GM23248 (cell line): ENCODE measurements around the gene PCDHGB6. TPM values are rescaled to one million over a fixed set of nuclear protein-coding genes. Genes with fewer than 3 reads are reported as not detected.
"Not testable (repeated sequence)": the region's sequence is repeated elsewhere in the genome, so short reads cannot be mapped to it uniquely, and the experiment has no call there.

Experiments
- DNase-seq: peaks from one replicate; pipeline ENCODE4 v3.0.0-alpha.2; 2015
- H2AFZ ChIP-seq: fragments of 200-600 bp; sonication (generic); 2 replicates; pipeline ENCODE4 v1.6.1; 2016; ENCODE audit warnings: antibody characterized with exemption
- H3F3A ChIP-seq: fragments of 200-600 bp; sonication (generic); 2 replicates; pipeline ENCODE4 v1.6.1; 2016; ENCODE audit warnings: mild to moderate bottlenecking, antibody characterized with exemption, mixed run types; ENCODE audit not compliant: insufficient read depth
- H3K27ac ChIP-seq: fragments of 200-600 bp; sonication (generic); 2 replicates; pipeline ENCODE4 v1.5.1; 2016; ENCODE audit warnings: mild to moderate bottlenecking
- H3K27me3 ChIP-seq: fragments of 200-600 bp; sonication (generic); replicated peaks from 2 replicates; pipeline ENCODE4 v1.6.1; 2016; ENCODE audit warnings: mild to moderate bottlenecking; ENCODE audit not compliant: insufficient read depth
- H3K36me3 ChIP-seq: fragments of 200-600 bp; sonication (generic); 2 replicates; pipeline ENCODE4 v1.6.1; 2016; ENCODE audit warnings: low read depth, mild to moderate bottlenecking
- H3K4me1 ChIP-seq: fragments of 200-600 bp; sonication (generic); 2 replicates; pipeline ENCODE4 v1.6.1; 2016; ENCODE audit warnings: mild to moderate bottlenecking; ENCODE audit not compliant: insufficient read depth
- H3K4me2 ChIP-seq: fragments of 200-600 bp; sonication (generic); one replicate; pipeline ENCODE4 v1.6.1; 2016; ENCODE audit warnings: mild to moderate bottlenecking; ENCODE audit not compliant: unreplicated experiment
- H3K4me3 ChIP-seq: fragments of 200-600 bp; sonication (generic); 2 replicates; pipeline ENCODE4 v1.5.1; 2016; ENCODE audit warnings: mild to moderate bottlenecking
- H3K79me2 ChIP-seq: fragments of 200-600 bp; sonication (generic); 2 replicates; pipeline ENCODE4 v1.6.1; 2016; ENCODE audit warnings: mild to moderate bottlenecking; ENCODE audit not compliant: insufficient read depth
- H3K9ac ChIP-seq: fragments of 200-600 bp; sonication (generic); 2 replicates; pipeline ENCODE4 v1.6.1; 2016; ENCODE audit warnings: mild to moderate bottlenecking
- H3K9me2 ChIP-seq: fragments of 200-600 bp; sonication (generic); 2 replicates; pipeline ENCODE4 v1.6.1; 2016; ENCODE audit warnings: mixed run types, mild to moderate bottlenecking, moderate library complexity; ENCODE audit not compliant: insufficient read depth
- H3K9me3 ChIP-seq: fragments of 200-600 bp; sonication (generic); one replicate; pipeline ENCODE4 v1.6.1; 2017; ENCODE audit warnings: low read depth
- H4K20me1 ChIP-seq: fragments of 200-600 bp; sonication (generic); 2 replicates; pipeline ENCODE4 v1.6.0; 2016; ENCODE audit not compliant: insufficient read depth
- EZH2 ChIP-seq: fragments of 200-600 bp; sonication (generic); IDR thresholded peaks from 2 replicates; pipeline ENCODE4 v1.6.1; 2018; ENCODE audit warnings: antibody characterized with exemption, mild to moderate bottlenecking; ENCODE audit not compliant: insufficient read depth, poor library complexity, severe bottlenecking
- EZH2phosphoT487 ChIP-seq: fragments of 200-600 bp; sonication (generic); IDR thresholded peaks from 2 replicates; pipeline ENCODE4 v1.6.1; 2018; ENCODE audit warnings: antibody characterized with exemption, moderate library complexity, mild to moderate bottlenecking, low read depth; ENCODE audit not compliant: insufficient read depth
- WGBS, 2 experiments: methylation state at CpG; one replicate each; pipeline ENCODE4 v1.1.6; 2015 to 2017; ENCODE audit warnings: low lambda C conversion rate in 2 of 2, low coverage in 1 of 2; ENCODE audit errors: missing lambda C conversion rate in 2 of 2; 5-methylcytosine and 5-hydroxymethylcytosine counted together
- in situ Hi-C: fragments of 300-500 bp; cut with MboI; formaldehyde crosslinking; loops from 2 replicates; pipeline ENCODE4 v1.15.0; 2020
- polyA plus RNA-seq: library from polyadenylated mRNA; unstranded; fragments of >200 nt; fragmentation: Nextera tagmentation; extraction: Ambion mirVana; gene quantifications from 2 replicates; pipeline ENCODE4 v1.2.1, GENCODE V29; 2016
- total RNA-seq: library from RNA; depleted of rRNA; stranded (reverse); fragments of >200 nt; shearing (Covaris generic); gene quantifications from 2 replicates; pipeline ENCODE4 v1.2.3, GENCODE V29; 2014

PCDHGB6 gene
- total and polyA plus RNA-seq, 2 experiments from 2014 or later, result 1.9 to 3.2 TPM

GRCh38 chr5:141422742-141423291 is 15.0 kb downstream of the PCDHGB6 start:
- no peak for DNase-seq
- no peaks in the 10 kb centered on the region for H4K20me1 ChIP-seq
- in situ Hi-C loops, result no loop called here
- 44% methylated on average over 25 to 41 of the region's 42 CpGs for WGBS, 2 experiments
- H3K27me3 ChIP-seq, result no peaks in the 10 kb centered on the region
- H3K36me3 ChIP-seq, result peaks cover 3% of the 10 kb centered on the region; the same call in 1 of the 2 replicates
- H3K4me3 ChIP-seq, result peak overlapping the region; percentile 80; the same call in 1 of the 2 replicates
- no peak overlapping the region for H3K9ac ChIP-seq
- H3K9me2 ChIP-seq, result no peaks in the 10 kb centered on the region
- H3K27ac ChIP-seq, result no peak overlapping the region
- no peaks in the 10 kb centered on the region for H3K9me3 ChIP-seq
- peaks cover 27% of the 10 kb centered on the region for H3F3A ChIP-seq
- peak overlapping the region; percentile 59 for H3K4me2 ChIP-seq
- peaks cover 15% of the 10 kb centered on the region; the same call in 1 of the 2 replicates for H3K4me1 ChIP-seq
- TF ChIP-seq EZH2 (no peak), EZH2phosphoT487 (no peak)
- H3K79me2 ChIP-seq, result peaks cover 59% of the 10 kb centered on the region
- H2AFZ ChIP-seq, result no peak overlapping the region

GRCh38 chr5:141427783-141428426 is 20.1 kb downstream of the PCDHGB6 start:
- DNase-seq, result no peak
- H3K27ac ChIP-seq, result no peak overlapping the region
- no peaks in the 10 kb centered on the region for H3F3A ChIP-seq
- in situ Hi-C loops, result no loop called here
- TF ChIP-seq EZH2phosphoT487, result no peak
- no peak for TF ChIP-seq EZH2
- no peaks in the 10 kb centered on the region for H3K9me3 ChIP-seq
- no peak overlapping the region for H2AFZ ChIP-seq
- peaks cover 54% of the 10 kb centered on the region for H3K79me2 ChIP-seq
- H3K9me2 ChIP-seq, result no peaks in the 10 kb centered on the region
- H3K27me3 ChIP-seq, result no peaks in the 10 kb centered on the region
- H4K20me1 ChIP-seq, result no peaks in the 10 kb centered on the region
- H3K4me3 ChIP-seq, result no peak overlapping the region
- no peak overlapping the region for H3K4me2 ChIP-seq
- no peak overlapping the region for H3K9ac ChIP-seq
- peaks cover 6% of the 10 kb centered on the region; the same call in 1 of the 2 replicates for H3K4me1 ChIP-seq
- peaks cover 3% of the 10 kb centered on the region; the same call in 1 of the 2 replicates for H3K36me3 ChIP-seq
- WGBS, 2 experiments, result 65 to 71% methylated on average over 52 to 53 of the region's 53 CpGs

- Histone ChIP-seq H3K27me3 (no peaks in the 10 kb centered on the region), H3K4me1 (peaks cover 13% of the 10 kb centered on the region), H3K9me3 (no peaks in the 10 kb centered on the region), H3F3A (peaks cover 8% of the 10 kb centered on the region), H3K36me3 (no peaks in the 10 kb centered on the region; the same call in 1 of the 2 replicates), H3K4me3 (peak within 1 kb of the TSS; percentile 61), H3K9me2 (no peaks in the 10 kb centered on the region), H2AFZ (peak within 1 kb of the TSS; percentile 59), H3K79me2 (peaks cover 42% of the 10 kb centered on the region), H3K4me2 (peak within 1 kb of the TSS; percentile 17), H4K20me1 (no peaks in the 10 kb centered on the region), H3K9ac (peak within 1 kb of the TSS; percentile 61), H3K27ac (peak within 1 kb of the TSS; percentile 57)
- TF ChIP-seq EZH2phosphoT487, result no peak
- TF ChIP-seq EZH2, result no peak
- DNase-seq, result peak; percentile 92
- in situ Hi-C loops, result no loop called here
- 25 to 28% methylated on average over 33 of the region's 33 CpGs for WGBS, 2 experiments
Measured at GRCh38 chr5:141430332-141431113, 22.7 kb downstream of the PCDHGB6 start, which contains the start of gene PCDHGA12. TSS of gene PCDHGA12 (plus strand) at chr5:141430507. CDS start at chr5:141430760, 253 bp downstream.

GRCh38 chr5:141431286-141431685 is 23.5 kb downstream of the PCDHGB6 start:
- Histone ChIP-seq H3F3A (peaks cover 8% of the 10 kb centered on the region), H4K20me1 (no peaks in the 10 kb centered on the region), H3K36me3 (no peaks in the 10 kb centered on the region; the same call in 1 of the 2 replicates), H3K27me3 (no peaks in the 10 kb centered on the region), H3K9me2 (no peaks in the 10 kb centered on the region), H2AFZ (peak overlapping the region; percentile 59), H3K9me3 (no peaks in the 10 kb centered on the region), H3K4me2 (peak overlapping the region; percentile 17), H3K27ac (no peak overlapping the region), H3K4me1 (peaks cover 14% of the 10 kb centered on the region), H3K79me2 (peaks cover 41% of the 10 kb centered on the region), H3K9ac (peak overlapping the region; percentile 61), H3K4me3 (peak overlapping the region; percentile 61)
- DNase-seq, result peak; percentile 27
- in situ Hi-C loops, result no loop called here
- 31 to 33% methylated on average over 37 of the region's 37 CpGs for WGBS, 2 experiments
- TF ChIP-seq EZH2 (no peak), EZH2phosphoT487 (no peak)

GRCh38 chr5:141432308-141432707 is 24.5 kb downstream of the PCDHGB6 start:
- Histone ChIP-seq H3F3A (peaks cover 13% of the 10 kb centered on the region), H3K79me2 (peaks cover 47% of the 10 kb centered on the region), H3K4me1 (peaks cover 24% of the 10 kb centered on the region)
- H3K4me2 ChIP-seq, in situ Hi-C loops, H3K9me2 ChIP-seq, H3K4me3 ChIP-seq, H3K9ac ChIP-seq, H4K20me1 ChIP-seq, DNase-seq, H3K9me3 ChIP-seq, H2AFZ ChIP-seq, H3K27me3 ChIP-seq, H3K27ac ChIP-seq, H3K36me3 ChIP-seq: not testable (repeated sequence)
- 64% methylated on average over 27 to 37 of the region's 38 CpGs for WGBS, 2 experiments

GRCh38 chr5:141432726-141433125 is 24.9 kb downstream of the PCDHGB6 start:
- H2AFZ ChIP-seq, in situ Hi-C loops: not testable (repeated sequence)
- peaks cover 28% of the 10 kb centered on the region for H3K4me1 ChIP-seq

More at GRCh38 chr5:141432726-141433125, 24.9 kb downstream of the PCDHGB6 start:
- H3K36me3 ChIP-seq, H3K9me3 ChIP-seq, H3K9me2 ChIP-seq, H3K9ac ChIP-seq, H3K27ac ChIP-seq, DNase-seq, H3K27me3 ChIP-seq, H3K4me2 ChIP-seq, H4K20me1 ChIP-seq, H3K4me3 ChIP-seq: not testable (repeated sequence)
- Histone ChIP-seq H3K79me2 (peaks cover 49% of the 10 kb centered on the region), H3F3A (peaks cover 17% of the 10 kb centered on the region)
- WGBS, 2 experiments, result 40 to 58% methylated on average over 22 to 29 of the region's 29 CpGs
